Measurements from ENCODE around the gene PHF21A.

DNA sequence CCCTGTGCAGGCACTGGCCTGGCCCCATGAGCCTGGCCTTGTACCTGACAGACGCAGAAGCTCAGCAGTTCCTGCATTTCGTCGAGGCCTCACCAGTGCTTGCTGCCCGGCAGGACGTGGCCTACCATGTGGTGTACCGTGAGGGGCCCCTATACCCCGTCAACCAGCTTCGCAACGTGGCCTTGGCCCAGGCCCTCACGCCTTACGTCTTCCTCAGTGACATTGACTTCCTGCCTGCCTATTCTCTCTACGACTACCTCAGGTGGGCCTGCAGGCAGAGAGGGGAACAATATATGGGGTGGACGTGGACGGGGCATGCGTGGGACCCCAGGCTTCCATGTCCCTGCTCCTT, 193.9 kb downstream of the PHF21A start:
- TF ChIP-seq CTCF (IDR thresholded peaks at IDR 0.05) = no peak
- TF ChIP-seq POLR2A (IDR thresholded peaks at IDR 0.05) = no peak
